ENCODE results near the gene TLE3.
"Not testable (repeated sequence)": the region's sequence is repeated elsewhere in the genome, so short reads cannot be mapped to it uniquely, and the experiment has no call there.

The TLE3 gene

DNA sequence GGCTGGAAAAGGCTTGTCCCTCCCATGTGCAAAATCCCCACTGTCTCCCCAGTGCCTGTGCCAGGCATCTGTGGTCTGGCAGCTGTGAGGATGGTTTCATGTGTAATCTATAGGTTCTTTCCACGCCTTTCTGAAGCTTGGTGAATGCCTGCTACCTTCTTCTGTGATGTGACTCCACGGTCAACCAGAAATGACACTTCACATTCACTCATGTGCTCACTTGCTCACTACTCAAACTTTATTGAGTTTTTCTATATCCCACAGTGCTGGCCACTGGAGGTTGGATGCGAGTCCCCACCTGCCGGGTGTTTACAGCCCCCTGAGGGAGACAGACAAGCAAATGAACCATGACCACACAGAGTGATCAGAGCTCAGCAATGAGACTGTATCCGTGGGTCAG is 27.9 kb upstream of the TLE3 start:
- no peak for DNase-seq

DNA sequence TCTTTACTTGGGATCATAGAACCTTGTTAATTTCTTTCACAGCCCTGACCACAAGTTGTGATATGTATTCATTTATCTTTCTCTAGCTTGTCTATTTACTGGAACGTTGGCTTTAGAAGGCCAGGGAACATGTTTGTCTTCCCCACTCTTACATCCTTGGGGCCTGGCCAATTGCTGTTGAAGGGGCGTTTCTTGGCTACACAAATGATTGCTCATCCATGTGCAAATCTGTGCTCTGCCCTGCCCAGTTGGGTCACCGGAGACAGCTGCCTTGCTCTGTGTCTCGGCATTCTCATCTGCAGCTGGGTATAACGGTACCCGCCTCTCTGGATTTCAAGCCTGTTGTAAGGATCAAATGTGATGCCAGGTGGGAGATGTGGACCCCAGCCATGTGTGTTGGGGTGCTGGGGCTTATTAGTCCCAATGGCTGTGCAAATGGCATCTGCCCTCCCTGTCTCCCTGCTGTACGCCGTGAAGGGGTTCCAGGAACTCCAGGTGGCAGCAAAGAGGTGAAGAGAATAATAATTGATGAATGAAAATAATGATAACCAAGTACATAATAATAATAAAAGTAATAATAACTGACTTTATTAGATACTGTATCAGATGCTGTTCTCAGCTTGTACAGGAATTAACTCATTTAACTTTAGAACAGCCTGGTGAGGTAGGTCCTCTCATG is 24.0 kb upstream of the TLE3 start:
- DNase-seq, result peak; percentile 63

DNA sequence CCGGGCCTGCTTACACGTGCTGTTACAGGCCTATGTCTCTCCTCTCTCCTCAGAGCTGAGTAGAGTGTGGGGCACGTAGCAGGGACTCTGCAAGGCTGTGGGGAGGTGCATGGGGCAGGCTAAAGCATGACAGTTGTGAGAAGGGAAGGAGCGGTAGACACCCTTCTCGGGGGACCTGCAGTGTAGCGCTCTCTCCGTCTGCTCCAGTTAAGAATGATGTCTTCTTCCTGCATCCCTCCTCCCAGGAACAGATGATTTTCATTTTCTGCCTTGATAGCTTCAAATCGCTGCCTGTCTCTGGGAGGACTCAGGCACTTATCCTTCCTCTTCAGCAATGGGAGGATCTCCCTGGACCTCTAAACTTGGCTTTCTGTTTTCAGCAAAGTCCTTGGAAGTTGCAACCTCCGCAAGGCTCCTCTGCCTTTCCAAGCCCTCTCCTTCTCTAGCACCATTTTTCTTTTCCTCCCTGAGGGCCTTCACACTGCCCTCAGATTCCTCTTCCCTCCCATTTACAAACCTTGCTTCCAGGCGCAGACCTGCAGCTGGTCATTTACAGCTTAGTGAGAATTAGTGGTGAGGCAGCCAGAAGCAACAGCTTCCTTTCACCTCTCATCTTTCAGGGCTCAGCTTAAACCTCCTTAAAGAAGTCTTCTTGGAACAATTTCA is 23.4 kb upstream of the TLE3 start:
- DNase-seq, result no peak

DNA sequence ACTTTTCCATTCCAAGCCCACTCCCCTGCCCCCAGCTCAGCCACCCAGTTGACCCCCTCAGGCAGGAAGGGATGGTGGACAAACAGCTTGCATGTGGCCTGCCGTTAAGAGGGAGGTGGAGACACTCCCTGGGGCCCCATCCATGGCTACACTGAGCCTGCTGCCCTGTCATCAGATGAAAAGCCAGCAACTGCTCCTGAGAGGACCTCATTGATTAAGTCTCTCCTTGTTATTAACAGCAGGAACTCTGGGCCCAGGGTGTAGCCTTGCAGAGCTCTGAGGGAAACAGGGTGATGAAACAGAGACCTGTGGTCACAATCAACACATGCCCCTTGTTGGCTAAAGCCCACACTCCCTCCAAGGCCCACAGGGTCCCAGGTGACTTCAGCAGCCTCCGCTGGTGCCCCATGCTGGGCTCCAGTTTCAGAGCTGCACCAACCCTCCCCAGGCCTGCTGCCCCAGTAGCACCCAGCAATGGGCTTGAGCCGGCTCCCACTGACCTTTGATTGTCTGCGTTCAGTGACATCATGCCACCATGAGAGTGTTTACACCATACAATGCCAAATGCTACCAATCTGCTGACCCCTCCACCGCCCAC is 22.3 kb upstream of the TLE3 start:
- no peak for DNase-seq

DNA sequence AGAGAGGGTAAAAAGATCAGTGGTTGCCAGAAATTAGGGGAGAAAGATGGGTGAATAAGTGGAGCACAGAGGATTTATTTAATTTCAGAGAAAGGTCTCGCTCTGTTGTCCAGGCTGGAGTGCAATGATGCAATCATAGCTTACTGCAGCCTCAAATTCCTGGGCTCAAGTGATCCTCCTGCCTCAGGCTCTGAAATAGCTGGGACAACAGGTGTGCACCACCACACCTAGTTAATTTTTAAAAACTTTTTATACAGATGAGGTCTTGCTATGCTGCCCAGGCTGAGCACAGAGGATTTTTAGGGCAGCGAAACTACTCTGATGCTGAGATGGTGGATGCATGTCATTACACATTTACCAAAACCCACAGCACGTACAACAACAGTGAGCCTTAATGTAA is 20.9 kb upstream of the TLE3 start:
- no peak for DNase-seq

DNA sequence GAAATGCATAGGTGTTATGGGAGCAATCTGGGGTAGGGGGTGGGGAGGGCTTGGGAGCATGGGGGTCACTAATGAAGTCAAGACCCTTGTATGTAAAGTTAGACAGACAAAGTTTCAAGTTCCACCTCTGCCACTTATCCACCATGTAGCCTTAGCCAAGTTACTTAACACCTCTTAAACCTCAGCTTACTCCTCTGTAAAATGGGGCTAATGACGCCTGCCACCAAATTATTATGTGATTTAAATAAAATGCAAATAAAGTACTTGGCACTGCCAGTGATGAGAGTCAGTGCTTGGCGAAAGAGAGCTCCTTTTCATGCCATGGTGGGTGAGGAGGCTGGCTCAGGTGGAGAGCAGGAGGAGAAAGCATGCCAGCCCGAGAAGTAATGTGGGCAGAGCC is 18.6 kb upstream of the TLE3 start:
- DNase-seq, result no peak

DNA sequence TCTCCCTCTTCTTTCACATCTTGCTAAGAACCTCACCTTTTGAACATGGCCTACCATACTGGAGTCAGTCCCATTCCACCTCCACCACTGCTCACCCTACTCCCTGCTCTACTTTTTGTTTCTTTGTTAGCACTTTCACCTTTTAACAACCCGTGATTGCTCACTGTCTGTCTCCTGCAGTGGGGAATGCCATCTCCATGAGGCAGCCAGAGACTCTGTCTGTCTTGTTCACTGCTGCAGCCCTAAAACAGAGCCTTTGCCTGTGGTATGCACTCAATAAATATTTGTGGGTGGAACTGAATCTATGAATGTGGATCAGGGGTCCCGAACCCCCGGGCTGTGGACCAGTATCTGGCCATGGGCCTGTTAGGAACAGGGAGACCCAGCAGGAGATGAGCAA is 16.5 kb upstream of the TLE3 start:
- DNase-seq, result no peak

DNA sequence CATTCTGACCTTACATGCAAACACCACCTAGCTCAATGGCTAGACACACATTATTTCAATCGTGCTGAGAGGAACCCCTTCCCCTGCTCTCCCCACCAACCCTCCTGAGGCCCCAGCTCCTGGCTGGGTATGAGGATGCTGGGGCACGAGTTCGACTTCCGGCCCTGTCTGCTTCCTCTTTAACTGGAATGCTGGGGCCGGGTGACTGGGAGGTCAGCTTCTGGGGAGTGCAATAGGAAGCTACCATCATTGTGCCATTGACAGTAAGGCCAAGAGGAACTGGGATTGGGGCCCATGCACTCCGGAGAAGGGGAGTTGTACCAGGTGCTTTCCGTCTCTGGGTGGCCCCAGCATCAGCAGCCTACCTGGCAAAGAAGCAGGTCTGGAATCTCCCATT is 15.6 kb upstream of the TLE3 start:
- DNase-seq, result no peak

DNA sequence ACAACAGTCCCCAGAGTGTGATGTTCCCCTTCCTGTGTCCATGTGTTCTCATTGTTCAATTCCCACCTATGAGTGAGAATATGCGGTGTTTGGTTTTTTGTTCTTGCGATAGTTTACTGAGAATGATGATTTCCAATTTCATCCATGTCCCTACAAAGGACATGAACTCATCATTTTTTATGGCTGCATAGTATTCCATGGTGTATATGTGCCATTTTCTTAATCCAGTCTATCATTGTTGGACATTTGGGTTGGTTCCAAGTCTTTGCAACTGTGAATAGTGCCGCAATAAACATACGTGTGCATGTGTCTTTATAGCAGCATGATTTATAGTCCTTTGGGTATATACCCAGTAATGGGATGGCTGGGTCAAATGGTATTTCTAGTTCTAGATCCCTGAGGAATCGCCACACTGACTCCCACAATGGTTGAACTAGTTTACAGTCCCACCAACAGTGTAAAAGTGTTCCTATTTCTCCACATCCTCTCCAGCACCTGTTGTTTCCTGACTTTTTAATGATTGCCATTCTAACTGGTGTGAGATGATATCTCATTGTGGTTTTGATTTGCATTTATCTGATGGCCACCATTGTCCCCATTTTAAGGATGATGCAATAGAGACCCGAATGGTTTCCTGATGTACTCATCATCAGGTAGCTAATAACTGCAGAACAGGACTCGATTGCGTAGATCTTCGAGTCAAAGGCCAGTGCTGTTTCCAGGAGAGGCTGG is 15.0 kb upstream of the TLE3 start:
- not testable (repeated sequence) for DNase-seq

DNA sequence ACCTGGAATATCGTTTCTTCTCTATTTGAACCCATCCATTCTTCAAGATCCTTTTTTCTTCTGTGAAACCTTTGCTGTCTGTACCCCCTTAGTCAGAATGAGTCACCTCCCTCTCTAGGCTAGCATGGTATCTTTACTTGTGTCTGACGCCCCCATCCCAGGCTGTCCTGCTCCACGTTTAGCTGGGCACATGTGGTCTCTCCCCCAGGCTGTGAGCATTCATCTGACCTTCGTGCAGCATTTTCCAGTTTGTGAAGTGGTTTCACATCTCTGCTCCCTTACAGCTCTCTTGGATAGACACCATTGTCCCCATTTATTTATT is 14.3 kb upstream of the TLE3 start:
- DNase-seq, result no peak

DNA sequence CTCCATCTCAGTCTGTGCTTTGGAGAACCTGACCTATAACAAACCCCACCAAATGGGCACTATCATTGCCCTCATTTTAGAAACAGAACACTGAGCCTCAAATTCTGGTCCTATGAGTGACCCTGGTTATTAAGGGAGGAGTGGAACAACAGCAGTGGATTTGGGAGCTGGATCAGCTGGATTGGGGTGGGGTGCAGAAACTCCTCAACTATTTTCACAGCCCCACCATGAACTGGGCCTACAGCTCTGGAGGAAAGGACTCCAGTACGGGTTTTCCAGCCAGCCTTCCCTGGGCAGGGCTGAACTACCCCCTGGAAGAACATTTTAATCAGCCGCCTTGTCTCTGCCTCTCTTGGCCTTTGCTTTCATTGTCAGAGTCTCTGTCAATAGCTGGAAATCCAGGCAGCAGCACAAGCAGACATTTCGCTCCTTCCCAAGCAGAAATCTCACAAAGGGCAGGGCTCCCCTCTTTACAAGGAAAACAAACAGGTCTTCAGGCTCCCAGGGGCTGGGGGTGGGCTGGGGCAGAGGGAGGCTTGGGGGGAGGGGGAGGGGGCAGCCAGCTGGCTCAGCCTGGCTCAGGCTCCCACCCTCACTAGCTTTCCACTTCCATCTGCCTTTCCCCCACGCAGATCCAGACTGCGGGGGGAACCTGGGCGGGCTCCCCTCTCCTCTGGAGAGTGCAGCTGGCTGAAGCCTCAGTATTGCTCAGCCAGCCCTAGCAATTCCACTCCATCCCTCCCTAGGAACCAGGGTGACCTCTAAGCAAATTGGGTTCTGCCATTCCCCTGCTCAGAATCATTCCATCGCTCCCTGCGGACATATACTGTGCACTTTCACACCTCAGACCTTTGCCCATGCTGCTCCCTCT is 13.7 kb upstream of the TLE3 start:
- peak; percentile 88 for DNase-seq

DNA sequence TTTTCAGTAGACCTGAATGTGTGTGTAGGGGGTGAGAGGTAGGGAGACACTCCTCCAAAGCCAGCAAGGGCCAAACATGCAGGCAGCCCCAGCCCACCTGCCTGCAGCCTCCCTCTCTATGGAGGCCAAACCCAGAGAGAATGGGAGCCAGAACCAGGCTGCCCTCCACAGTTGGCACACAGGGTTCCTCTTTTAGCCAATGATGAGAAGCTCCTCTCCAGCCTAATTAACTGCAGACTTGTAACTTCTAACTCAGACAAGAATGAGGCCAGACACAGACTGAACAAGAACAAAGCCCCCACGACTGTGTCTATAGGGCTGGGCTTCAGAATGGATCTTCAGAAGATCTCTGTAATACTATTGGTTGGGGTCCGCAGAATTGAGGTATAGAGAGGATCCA is 12.3 kb upstream of the TLE3 start:
- DNase-seq, result peak; percentile 45

DNA sequence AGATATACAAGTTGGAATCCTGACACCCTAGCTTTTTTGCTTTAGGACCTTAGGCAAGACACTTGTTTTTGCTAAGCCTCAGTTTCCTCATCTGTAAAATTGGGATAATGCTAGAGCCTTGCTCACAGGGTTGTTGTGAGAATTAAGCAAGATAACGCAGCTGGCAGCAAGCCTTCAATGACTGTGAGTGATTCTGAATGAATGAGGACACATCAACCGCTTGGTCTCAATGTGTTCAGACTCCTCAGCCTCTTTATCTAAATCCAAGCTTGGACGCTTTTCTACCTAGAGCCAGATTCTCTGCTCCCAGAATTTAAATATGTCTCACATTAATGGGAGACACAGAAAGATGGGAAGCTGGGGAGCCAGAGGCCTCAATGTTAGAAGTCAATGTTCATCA is 11.8 kb upstream of the TLE3 start:
- DNase-seq, result no peak

DNA sequence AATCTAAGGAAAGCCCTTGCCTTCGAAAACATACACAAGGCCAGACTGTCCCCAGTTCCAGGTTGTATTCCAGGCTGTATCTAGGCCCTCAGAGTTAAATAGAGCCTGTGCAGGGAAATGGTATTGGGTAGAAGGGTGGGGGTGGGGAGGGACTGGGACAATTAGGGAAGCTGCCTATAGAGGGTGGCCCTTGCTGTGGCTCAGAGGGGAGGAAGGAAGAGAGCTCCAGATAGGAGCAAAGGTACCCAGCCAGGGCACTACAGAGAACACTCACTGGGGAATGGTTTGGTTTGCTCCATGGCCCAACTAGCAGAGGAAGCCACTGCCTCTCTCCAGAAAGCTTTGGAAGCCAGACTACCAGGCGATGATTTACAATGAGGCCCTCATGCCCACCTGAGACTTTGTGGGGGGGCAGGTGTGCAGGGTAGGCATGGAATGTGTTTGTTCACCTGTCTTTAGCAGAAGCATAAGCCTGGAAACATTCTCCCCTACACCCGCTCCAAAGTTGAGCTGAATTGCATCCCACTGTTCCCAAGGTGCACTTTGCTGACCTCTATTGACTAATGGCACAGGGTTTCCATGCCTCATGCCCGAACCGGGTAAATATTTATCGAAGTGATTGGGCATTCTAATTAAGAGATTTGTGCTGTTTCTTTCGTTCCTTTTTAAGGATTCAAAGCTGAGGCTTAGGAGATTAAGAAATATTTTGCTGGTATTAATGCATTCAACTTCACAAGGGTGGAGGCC is 6.3 kb upstream of the TLE3 start:
- no peak for DNase-seq

DNA sequence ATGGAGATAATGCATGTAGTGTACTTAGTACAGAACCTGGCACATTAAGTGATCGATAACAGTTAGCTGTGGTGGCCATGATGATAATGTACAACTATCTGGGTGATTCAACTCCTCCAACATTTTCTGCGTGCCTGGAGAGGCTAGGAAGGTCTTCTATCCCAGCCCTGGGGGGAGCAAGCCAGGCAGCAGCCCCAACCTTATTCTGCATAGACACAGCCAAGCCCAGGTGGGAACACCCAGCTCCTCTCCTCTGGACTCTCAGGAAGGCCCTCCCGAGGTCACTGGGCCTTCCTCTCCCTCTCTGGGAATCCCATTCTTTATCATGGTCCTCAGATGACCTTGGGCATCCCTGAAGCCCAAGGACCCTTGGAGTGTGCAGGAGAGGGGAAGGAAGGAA is 5.1 kb upstream of the TLE3 start:
- DNase-seq, result no peak

DNA sequence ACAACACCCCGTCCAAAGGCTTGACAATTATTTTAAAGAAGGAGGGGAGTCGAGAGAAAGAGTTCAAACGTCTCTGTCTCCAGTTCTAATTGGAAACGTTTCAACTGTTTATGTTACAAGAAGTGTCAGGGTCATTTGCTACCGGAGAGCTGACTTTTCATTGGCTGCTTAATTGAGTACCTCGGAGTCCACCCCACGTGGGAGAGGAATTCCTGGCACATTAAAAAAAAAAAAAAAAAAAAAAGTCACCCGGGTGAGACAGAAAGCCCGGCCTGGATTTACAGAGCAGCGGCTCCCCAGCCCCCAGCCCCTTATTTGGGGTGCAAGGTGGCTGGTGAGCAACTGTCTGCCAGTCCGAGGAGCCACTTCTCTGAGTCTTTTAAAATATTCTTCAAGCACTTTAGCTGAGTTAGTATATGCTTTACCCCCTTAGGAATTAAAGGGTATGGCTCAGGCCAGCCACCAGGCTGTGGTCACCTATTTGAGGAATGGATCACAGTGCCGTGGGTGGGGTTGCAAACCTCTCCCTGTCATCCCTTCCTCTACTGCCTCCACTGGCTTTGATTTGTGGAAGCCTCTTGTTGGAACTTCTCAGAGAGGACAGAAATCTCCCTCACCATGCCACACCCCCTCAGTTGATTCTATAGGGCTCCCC is 3.9 kb upstream of the TLE3 start:
- peak; percentile 96 for DNase-seq

DNA sequence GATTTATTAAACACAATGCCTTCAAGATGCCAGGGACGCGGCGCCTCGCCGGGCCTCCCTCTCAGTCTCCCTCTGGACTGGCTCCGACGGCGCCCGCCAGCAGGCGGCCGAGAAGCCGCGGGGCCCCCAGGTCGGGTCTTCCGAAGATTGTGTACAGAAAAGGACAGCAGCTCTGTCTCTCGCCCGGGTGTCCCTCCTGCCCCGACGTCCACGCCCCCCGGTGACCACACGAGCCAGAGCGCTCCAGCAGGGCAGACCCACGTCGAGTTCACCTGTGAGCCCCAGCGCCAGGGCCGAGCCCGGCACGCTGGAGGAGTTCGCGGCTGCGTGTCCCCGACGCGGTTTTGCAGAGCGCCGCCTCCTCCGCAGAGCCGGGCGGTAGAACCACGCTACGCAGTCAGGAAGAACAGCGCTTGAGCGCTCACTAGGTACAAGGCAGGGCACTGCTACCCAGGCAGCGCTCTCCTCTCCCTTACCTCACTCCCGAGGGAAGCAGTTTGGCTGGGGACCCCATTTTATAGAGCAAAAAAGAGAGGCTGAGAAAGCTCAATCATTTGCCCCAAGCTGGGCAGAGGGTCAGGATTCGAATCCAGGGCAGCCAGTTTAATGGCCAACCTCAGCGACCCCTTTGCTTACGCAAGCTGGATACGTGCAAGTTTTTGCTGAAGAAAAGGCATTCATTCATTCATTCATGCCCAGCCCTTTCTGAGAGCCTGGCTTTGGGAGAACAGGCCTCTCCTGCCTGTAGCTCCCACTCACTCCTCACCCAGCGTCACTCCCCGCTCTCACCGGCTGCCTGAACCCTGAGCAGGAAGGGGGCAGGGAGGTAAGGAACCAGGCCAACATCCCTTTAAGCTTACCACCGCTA is 3.0 kb upstream of the TLE3 start:
- DNase-seq, result peak; percentile 66

DNA sequence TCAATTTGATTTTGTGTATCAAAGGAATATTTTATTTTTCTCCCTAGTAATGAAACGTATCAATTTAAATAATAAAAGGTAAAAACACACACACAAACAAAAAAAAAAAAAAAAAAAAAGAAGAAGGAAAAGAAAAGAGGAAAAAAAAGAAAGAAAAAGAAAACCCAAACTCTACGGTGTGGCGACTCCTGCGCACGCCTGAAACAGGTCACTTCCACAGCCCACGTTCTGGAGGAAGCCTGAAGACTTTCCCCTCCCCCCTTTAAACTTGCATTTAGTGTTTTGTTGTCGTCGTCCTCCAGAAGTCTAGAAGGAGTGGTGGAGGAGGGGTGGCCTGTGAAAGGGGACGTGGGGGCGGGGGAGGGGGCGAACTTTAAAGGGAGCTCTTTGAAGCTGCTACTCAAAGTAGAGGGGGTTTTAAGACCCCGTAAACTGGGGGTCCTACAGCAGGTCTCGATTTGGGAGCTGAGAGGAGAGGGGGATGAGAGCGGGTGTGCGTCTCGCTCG is 2.3 kb upstream of the TLE3 start:
- DNase-seq, result no peak

DNA sequence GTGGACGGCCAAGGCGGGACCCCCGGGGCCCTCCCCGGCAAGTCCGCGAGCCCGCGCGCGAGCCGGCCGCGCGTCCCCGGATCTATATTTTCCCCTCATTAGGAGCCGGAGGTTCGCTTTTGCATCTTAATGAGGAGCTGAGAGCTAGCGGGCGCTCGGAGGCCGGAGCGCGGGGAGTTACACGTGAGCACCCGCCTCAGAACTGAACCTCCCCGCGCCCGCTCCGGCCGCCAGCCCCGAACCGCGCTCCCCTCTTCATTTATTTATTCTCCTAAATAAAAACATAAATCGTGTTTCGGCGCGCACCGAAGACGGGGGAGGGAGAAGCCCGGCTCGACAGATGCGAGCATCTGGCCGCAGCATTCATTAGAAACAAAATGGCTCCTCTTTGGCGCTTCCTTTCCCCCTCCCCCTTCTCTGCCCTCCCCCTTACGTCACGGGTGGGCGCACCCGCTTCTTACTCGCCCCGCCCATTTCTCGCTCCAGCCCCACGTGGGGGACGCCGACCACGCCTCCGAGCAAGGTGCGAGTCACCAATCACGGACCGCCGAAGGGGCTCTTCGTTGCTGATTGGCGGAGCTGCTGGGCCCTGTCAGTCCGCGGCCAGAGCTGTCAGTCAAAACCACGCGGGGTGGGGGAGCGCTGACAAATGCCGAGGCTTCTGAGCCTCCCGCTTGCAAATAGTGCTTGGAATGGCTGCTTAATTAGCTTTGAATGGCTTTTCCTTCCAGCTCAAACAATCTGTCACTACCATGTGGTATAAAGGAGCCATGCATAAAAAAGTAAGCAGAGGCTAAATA is 1.6 kb upstream of the TLE3 start:
- DNase-seq, result peak; percentile 98

Data from NCI-H446 treated with DMSO at 0.1 percent for 48 hours (cell line).